ENCODE measurements around the gene TBC1D22A.
A peak's percentile ranks its signal among the peaks of the same experiment; 100 is the strongest.
"Not testable (repeated sequence)": the region's sequence is repeated elsewhere in the genome, so short reads cannot be mapped to it uniquely, and the experiment has no call there.

The TBC1D22A gene

GRCh38 chr22:47040486-47041270 is 278.2 kb downstream of the TBC1D22A start:
- no peak for DNase-seq

- DNase-seq = no peak
Observed at GRCh38 chr22:47041271-47042115, 279.0 kb downstream of the TBC1D22A start.

- DNase-seq = no peak
Observed at GRCh38 chr22:47042116-47042825, 279.8 kb downstream of the TBC1D22A start.

GRCh38 chr22:47042861-47043496 is 280.5 kb downstream of the TBC1D22A start:
- no peak for DNase-seq

- peak; percentile 73 for DNase-seq
Observed at GRCh38 chr22:47043835-47044721, 281.6 kb downstream of the TBC1D22A start.

- no peak for DNase-seq
Observed at GRCh38 chr22:47044722-47045535, 282.5 kb downstream of the TBC1D22A start.

- DNase-seq = no peak
Observed at GRCh38 chr22:47045691-47046410, 283.4 kb downstream of the TBC1D22A start.

GRCh38 chr22:47046411-47047065 is 284.1 kb downstream of the TBC1D22A start:
- no peak for DNase-seq

- DNase-seq = no peak
Observed at GRCh38 chr22:47047321-47048122, 285.1 kb downstream of the TBC1D22A start.

GRCh38 chr22:47048123-47049077 is 285.9 kb downstream of the TBC1D22A start:
- DNase-seq = no peak

GRCh38 chr22:47049078-47049624 is 286.7 kb downstream of the TBC1D22A start:
- no peak for DNase-seq

GRCh38 chr22:47049736-47050400 is 287.4 kb downstream of the TBC1D22A start:
- not testable (repeated sequence) for DNase-seq

GRCh38 chr22:47050401-47051051 is 288.1 kb downstream of the TBC1D22A start:
- no peak for DNase-seq

- no peak for DNase-seq
Observed at GRCh38 chr22:47051441-47052071, 289.1 kb downstream of the TBC1D22A start.

- DNase-seq = no peak
Observed at GRCh38 chr22:47052236-47053012, 290.0 kb downstream of the TBC1D22A start.

Data from NCI-H748 treated with DMSO at 0.1 percent for 48 hours (cell line).